Measurements from ENCODE around the gene GSN.
A peak's percentile ranks its signal among the peaks of the same experiment; 100 is the strongest.

Gene GSN

DNA sequence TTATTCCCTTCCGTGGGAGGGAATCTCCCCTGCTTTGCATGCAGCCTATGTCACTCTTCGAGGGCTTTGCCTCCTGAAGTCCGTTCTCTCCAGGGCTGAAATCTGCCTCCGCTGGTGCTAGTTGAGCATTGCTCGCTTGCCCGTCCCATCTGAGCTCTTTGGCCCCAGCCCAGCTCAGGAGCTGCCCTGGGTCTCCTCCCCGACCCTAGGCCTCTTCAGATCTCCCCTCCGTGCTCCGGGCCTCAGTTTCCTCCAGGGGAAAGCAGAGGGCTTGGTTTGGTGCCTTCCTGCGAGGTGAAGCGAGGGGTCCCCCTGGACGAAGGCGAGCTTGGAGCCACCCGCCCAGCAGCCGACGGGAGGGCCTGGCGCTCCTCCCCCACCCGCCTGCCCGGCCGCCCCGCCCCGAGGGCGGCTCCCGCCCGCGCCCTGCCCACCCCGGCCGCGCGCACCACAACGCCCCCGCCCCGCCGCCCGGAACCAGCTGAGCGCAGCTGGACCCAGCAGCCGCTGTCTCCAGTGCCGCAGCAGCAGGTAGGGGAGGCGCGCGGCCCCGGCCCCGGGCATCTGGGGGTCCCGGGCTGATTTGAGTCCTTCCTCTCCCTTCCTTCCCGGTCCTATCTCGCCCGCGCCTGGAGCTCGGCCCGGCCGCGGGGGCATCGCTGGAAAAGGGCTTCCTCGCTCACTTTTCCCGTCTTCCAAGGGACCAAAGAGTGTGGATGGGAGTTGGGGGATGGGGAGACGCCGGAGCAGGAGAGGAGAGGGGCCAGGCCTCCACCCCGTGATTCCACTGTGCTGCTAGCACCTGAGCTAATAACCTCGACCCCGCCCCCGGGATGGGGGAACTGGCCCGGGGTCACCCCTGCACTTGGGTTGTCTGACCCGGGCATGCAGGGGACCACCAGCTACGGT, at the start of gene GSN:
Gene GSN (plus strand): TSS at position 474 of the 909 bp plus-strand sequence. CDS start 33,810 bp downstream, outside the sequence.
- FAIRE-seq (no peak), DNase-seq (ENCODE audit: insufficient read length, low spot score) (peak; percentile 94)
- TF ChIP-seq POLR2A (IDR thresholded peaks at IDR 0.05; ENCODE audit: low read depth, low read length): peak; percentile 83

DNA sequence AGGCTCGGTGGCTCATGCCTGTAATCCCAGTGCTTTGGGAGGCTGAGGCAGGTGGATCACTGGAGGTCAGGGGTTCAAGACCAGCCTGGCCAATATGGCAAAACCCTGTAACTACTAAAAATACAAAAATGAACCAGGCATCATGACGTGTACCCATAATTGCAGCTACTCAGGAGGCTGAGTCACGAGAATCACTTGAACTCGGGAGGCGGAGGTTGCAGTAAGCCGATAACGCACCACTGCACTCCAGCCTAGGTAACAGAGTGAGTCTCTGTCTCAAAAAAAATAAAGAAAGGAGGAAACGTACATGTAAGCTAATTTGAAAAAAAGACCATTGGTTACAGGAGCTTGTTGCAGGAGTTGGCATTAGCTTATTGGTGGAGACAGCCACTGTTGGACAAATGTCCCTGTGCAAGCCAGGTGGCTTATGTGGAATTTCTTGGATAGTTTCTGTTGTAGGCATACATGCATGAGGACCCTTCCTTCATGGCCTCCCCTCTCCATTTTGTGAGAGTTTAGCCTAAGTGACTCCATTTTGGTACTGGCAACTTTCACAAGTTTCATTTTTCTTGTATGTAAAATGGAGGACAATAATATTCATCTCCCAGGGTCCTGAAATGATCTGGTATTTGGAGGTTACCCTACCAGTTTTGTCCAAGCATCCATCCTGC, 49.5 kb upstream of the GSN start:
- no peak for FAIRE-seq
- no peak for TF ChIP-seq POLR2A (IDR thresholded peaks at IDR 0.05; ENCODE audit: low read depth, low read length)

DNA sequence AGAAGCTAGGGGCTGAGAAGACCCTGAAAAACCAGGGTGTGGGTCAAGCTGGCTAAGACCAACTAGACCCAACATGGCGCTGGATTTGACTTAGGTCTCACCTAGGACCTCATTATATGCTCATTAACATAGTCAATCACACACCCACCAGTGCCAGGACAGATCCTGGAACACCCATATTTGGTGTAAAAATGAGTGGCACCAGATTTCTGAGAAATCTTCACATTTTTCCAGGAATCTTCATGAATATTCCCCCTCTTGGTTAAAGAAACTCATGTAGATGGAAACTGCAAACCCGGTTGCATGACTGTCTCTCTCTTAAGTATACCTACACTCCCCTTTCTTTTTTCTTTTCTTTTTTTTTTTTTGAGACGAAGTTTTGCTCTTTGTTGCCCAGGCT, 48.4 kb upstream of the GSN start:
- no peak for TF ChIP-seq POLR2A (IDR thresholded peaks at IDR 0.05; ENCODE audit: low read depth, low read length)
- FAIRE-seq (no peak), DNase-seq (ENCODE audit: insufficient read length, low spot score) (no peak)

More for the DNA sequence above, 49.5 kb upstream of the GSN start:
- DNase-seq (ENCODE audit: insufficient read length, low spot score): no peak

DNA sequence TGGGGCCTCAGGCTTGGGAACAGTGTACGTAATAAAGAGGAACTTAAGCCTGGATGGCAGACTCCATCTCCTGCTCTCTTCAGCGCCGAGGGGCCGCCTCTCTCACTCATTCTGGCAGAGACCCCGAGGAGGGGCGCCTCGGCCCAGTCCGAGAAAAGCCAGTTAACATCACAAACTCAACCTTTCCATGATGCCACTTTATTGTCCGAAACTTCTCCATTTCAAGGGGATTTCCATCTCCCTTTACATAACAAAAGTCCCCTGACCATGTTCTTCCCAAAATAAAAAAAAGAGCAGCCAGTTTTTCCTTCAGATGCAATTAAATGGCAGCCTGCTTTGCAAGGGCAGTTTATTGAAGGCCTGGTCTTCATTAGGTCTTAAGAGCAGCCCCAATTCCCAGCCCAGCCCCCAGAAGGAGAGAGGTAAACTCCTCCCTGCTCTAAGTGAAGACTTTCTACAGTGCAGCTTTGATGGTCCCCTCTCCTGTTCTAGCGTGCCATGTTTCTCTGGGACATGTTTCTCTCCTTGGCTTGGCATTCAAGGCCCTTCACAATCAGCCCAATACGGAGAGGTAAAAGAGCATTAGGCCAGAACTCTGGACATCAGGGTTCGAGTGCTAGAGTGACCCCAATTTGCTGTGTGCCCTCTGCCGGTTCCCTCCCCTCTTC, 46.8 kb upstream of the GSN start:
- DNase-seq (ENCODE audit: insufficient read length, low spot score) (no peak), FAIRE-seq (no peak)
- TF ChIP-seq POLR2A (IDR thresholded peaks at IDR 0.05; ENCODE audit: low read depth, low read length): no peak

DNA sequence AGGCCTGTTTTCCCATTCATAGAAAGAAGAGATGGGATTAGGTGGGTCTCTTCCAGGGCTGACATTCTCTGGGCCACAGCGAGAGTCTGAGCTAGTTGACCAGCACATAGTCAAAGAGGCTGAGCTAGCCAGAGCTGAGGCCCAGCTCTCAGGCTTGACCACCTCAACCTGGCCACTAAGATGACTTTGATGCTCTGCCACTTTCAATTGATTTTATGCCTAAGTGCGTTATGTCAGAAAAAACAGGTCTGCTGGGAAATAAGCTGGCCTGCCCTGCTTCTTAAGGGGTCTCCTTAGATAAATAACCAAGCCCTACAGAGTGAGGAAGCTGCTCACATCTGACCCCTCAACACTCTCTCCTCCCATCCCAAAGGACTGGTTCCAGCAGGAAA, 46.3 kb upstream of the GSN start:
- no peak for TF ChIP-seq POLR2A (IDR thresholded peaks at IDR 0.05; ENCODE audit: low read depth, low read length)
- FAIRE-seq (no peak), DNase-seq (ENCODE audit: insufficient read length, low spot score) (no peak)

DNA sequence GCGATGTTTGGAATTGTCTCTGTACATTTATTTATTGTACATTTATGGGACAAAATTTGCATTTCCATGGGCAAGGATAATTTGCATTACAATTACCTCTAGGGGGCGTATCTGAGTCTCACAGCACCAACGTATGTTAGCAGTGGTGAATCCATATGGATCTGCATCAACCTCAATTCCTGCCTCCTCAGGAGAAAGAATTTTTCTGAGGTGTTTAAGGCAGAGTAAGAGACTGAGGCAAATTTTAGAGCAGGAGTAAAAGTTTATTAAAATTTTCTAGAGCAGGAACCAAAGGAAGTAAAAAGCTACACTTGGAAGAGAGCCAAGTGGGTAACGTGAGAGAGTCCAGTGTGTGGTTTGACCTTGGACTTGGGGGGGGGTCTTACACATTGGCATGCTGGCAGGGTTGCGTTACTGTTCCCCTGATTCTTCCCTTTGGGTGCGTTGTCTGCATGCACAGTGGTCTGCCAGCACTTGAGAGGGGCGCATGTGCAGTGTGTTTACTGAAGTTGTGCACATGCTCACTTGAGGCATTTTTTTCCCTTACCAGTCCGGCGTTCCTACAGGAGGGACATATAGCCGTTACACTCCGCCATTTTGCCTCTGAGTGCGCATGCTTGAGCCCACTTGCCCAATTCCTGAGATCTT, 45.3 kb upstream of the GSN start:
- FAIRE-seq: peak; percentile 85
- DNase-seq (ENCODE audit: insufficient read length, low spot score): no peak
- TF ChIP-seq POLR2A (IDR thresholded peaks at IDR 0.05; ENCODE audit: low read depth, low read length): no peak

DNA sequence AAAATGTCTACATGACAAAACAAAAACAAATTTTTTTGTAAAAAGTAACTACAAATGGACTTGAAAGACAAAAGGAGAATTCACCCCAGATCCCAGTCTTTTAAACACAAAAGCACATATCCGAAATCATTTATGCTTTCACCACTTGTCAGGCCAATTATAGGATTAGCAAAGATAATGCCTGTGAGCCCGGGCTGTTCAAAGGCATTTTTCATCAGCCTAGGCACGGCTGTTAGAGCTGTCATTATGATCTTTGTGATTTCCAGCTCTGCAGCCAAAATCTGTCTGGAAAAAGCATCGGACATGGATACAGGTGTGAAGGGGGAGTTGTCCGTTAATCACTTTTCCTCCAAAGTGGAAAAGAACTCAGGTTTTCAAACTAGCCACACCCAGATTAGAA, 42.7 kb upstream of the GSN start:
- TF ChIP-seq POLR2A (IDR thresholded peaks at IDR 0.05; ENCODE audit: low read depth, low read length): no peak
- DNase-seq (ENCODE audit: insufficient read length, low spot score) (no peak), FAIRE-seq (no peak)

DNA sequence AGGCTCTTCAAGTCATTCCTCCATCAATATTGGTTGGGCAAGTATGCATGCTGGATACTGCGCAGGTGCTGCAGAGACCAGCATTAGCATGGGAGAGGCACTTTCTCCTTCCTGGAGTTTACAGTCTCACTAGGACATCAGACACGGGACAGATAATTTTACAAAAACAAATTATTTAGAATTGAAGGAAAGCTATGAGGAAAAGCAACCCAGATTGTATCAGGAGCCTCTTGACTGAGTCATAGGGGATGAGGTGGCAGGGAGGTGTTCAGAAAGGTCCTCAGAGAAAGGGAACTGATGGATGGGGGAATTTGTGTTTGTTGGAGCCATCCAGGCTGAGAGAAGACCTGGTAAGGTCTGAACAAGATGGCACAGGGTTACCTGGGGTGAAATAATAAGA, 41.8 kb upstream of the GSN start:
- DNase-seq (ENCODE audit: insufficient read length, low spot score) (peak; percentile 71), FAIRE-seq (peak; percentile 61)
- no peak for TF ChIP-seq POLR2A (IDR thresholded peaks at IDR 0.05; ENCODE audit: low read depth, low read length)

DNA sequence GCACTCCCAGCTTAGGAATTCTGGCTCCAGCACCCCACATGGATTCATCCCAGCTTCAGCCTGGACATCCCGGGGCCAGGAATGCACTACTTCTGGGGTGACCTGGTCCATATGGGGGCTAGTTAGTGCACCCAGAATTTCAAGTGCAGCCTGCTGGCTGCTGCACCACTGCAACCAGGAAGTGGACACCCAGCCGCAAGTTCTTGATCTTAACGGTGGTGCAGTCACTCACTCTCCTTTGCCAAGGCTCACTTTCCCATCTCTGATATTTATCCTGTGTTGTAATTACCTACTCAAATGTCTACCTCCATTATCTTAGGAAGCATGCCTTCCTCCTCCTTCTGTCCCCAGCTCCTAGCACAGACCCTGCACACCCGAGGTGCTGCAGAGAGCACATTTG, 40.1 kb upstream of the GSN start:
- TF ChIP-seq POLR2A (IDR thresholded peaks at IDR 0.05; ENCODE audit: low read depth, low read length): no peak
- FAIRE-seq (no peak), DNase-seq (ENCODE audit: insufficient read length, low spot score) (no peak)

DNA sequence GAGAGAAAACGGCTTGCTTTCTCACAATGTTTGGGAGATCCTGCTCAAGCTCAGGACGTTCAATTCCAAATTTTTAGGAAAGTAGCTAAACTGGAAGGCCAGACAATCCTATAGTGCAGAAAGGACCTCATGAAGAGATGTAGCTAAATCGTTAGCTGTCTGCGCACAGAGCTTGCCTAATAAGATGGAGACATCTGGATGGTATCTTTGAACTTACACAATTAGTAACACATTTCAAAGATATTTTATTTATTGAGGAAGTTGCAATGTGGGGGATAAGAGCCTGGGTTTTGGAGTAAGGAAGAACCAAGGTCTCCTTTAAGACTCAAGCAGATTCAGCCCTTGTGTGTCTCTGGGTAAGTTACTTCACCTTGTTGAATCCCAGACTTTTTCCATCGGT, 37.7 kb upstream of the GSN start:
- no peak for TF ChIP-seq POLR2A (IDR thresholded peaks at IDR 0.05; ENCODE audit: low read depth, low read length)
- no peak for DNase-seq (ENCODE audit: insufficient read length, low spot score)
- no peak for FAIRE-seq

DNA sequence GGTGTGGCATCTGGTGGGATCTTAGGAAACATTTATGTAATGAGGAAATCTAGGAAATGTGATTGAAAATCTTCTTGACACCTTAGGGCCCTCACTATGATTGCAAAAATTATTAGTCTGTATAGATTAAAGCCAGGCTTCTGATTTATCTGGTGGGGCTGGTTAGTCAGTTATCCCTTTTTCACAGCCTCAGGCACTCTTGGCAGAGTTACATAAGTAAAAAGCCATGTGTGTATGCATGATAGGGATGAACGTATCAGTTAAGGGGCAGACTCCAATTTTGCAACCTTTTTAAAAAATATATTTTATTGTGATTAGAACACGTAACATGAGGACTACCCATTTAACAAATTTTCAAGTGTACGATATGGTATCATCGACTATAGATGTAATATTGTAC, 35.7 kb upstream of the GSN start:
- TF ChIP-seq POLR2A (IDR thresholded peaks at IDR 0.05; ENCODE audit: low read depth, low read length): no peak
- no peak for FAIRE-seq
- no peak for DNase-seq (ENCODE audit: insufficient read length, low spot score)

DNA sequence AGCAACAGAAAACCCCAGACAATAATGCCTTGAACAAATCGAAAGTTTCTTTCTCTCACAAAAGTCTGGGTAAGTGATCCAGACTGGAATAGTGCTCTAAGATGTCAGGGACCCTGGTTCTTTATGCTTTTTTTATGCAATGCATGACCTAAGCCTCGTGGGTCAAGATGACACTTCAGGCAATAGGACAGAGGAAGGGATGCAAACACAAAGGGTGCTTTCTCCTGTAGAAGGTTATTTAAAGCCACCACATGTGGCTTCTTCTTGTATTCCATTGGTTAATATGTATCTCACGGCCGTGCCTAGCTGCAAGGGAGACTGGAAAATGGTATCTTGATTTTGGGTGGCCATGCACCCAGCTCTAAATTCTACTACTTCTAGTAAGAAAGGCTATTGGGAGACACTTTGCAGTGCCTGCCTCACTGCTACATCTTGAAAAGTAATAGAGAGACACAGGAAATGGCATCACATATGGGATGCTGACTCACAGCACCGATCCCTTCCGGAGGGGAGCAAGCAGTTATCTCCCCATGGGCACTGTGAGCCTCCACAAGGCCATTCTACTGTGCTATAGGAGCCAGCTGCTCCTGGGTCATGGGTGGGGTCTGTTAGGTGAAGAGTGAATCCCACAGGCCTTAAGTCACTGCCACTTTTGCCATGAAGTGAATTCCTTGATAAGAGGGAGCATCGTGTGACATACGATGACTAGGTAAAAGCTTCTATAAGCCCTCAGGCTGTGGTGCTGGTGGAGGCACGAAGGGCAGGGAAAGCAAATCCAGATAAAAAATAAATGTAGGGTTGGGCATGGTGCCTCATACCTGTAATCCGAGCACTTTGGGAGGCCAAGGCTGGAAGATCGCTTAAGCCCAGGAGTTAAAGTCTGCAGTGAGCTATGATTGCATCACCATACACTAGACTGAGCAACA, 33.8 kb upstream of the GSN start:
- DNase-seq (ENCODE audit: insufficient read length, low spot score): peak; percentile 75
- TF ChIP-seq POLR2A (IDR thresholded peaks at IDR 0.05; ENCODE audit: low read depth, low read length): no peak
- FAIRE-seq: peak; percentile 84

DNA sequence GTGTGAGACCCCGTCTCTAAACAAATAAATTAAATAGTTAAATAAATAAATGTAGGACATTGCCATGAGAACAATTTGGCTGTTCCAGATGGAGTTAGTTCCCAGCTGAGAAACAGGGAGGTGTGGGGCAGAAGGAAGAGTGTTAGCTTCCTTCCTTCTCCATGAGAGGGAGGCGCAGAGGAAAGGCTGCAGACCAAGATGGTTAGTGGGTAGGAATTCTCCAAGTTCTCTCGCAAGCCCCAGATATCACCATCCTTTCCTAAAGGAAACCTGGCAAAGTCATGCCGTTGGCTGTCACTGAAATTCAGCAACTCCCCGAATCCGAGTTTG, 33.2 kb upstream of the GSN start:
- no peak for FAIRE-seq
- no peak for TF ChIP-seq POLR2A (IDR thresholded peaks at IDR 0.05; ENCODE audit: low read depth, low read length)
- no peak for DNase-seq (ENCODE audit: insufficient read length, low spot score)
